MM.1S (cell line): ENCODE data around the gene TGFB2.

Experiments
- DNase-seq: peaks from one replicate; pipeline ENCODE4 v3.0.0-alpha.2; 2015
- H2AFZ ChIP-seq: fragments of 300-600 bp; sonication (generic); 2 replicates; pipeline ENCODE4 v1.6.0; 2016; ENCODE audit warnings: antibody characterized with exemption, low read length
- H3F3A ChIP-seq: fragments of 300-600 bp; sonication (generic); 2 replicates; pipeline ENCODE4 v1.6.1; 2016; ENCODE audit warnings: mild to moderate bottlenecking, antibody characterized with exemption, low read length, moderate library complexity, mixed read lengths; ENCODE audit not compliant: insufficient read depth
- H3K27ac ChIP-seq: fragments of 300-600 bp; sonication (generic); 2 replicates; pipeline ENCODE4 v1.5.1; 2016; ENCODE audit warnings: mild to moderate bottlenecking, low read length
- H3K27me3 ChIP-seq: fragments of 300-600 bp; sonication (generic); replicated peaks from 2 replicates; pipeline ENCODE4 v1.6.0; 2016; ENCODE audit warnings: low read length; ENCODE audit not compliant: insufficient read depth
- H3K36me3 ChIP-seq: fragments of 300-600 bp; sonication (generic); replicated peaks from 2 replicates; pipeline ENCODE4 v1.6.1; 2016; ENCODE audit warnings: mild to moderate bottlenecking, low read length, mixed read lengths; ENCODE audit not compliant: insufficient read depth
- H3K4me1 ChIP-seq: fragments of 300-600 bp; sonication (generic); 2 replicates; pipeline ENCODE4 v1.6.1; 2016; ENCODE audit warnings: low read length, mixed read lengths
- H3K4me2 ChIP-seq: fragments of 300-600 bp; sonication (generic); 2 replicates; pipeline ENCODE4 v1.6.0; 2016; ENCODE audit warnings: low read depth, low read length
- H3K4me3 ChIP-seq: fragments of 300-600 bp; sonication (generic); 2 replicates; pipeline ENCODE4 v1.5.1; 2016; ENCODE audit warnings: low read length, mixed read lengths
- H3K79me2 ChIP-seq: fragments of 300-600 bp; sonication (generic); 2 replicates; pipeline ENCODE4 v1.6.1; 2016; ENCODE audit warnings: mixed run types, low read length, mixed read lengths
- H3K9ac ChIP-seq: fragments of 300-600 bp; sonication (generic); 2 replicates; pipeline ENCODE4 v1.6.1; 2016; ENCODE audit warnings: low read length, mixed read lengths
- H3K9me2 ChIP-seq: fragments of 300-600 bp; sonication (generic); replicated peaks from 2 replicates; pipeline ENCODE4 v1.6.1; 2016; ENCODE audit warnings: mild to moderate bottlenecking, low read length, mixed read lengths; ENCODE audit not compliant: insufficient read depth
- H3K9me3 ChIP-seq: fragments of 300-600 bp; sonication (generic); replicated peaks from 2 replicates; pipeline ENCODE4 v1.6.1; 2016; ENCODE audit warnings: mild to moderate bottlenecking, low read length, mixed read lengths; ENCODE audit not compliant: insufficient read depth
- H4K20me1 ChIP-seq: fragments of 300-600 bp; sonication (generic); 2 replicates; pipeline ENCODE4 v1.6.1; 2016; ENCODE audit warnings: mild to moderate bottlenecking, low read length, moderate library complexity, mixed read lengths; ENCODE audit not compliant: insufficient read depth
- EZH2 ChIP-seq: fragments of 300-600 bp; sonication (generic); optimal IDR thresholded peaks from 2 replicates; pipeline ENCODE3; 2017; ENCODE audit warnings: low read depth, mild to moderate bottlenecking, antibody characterized with exemption, low read length, mixed read lengths
- EZH2phosphoT487 ChIP-seq: fragments of 300-600 bp; sonication (generic); IDR thresholded peaks from 2 replicates; pipeline ENCODE4 v1.6.1; 2018; ENCODE audit warnings: antibody characterized with exemption, low read length
- TF ChIP-seq, protein P1 (sequence below): fragments of 300-600 bp; sonication (generic); IDR thresholded peaks from 2 replicates; pipeline ENCODE4 v1.5.1; 2016; ENCODE audit warnings: antibody characterized with exemption, low read length, mixed read lengths

The TGFB2 gene

DNA sequence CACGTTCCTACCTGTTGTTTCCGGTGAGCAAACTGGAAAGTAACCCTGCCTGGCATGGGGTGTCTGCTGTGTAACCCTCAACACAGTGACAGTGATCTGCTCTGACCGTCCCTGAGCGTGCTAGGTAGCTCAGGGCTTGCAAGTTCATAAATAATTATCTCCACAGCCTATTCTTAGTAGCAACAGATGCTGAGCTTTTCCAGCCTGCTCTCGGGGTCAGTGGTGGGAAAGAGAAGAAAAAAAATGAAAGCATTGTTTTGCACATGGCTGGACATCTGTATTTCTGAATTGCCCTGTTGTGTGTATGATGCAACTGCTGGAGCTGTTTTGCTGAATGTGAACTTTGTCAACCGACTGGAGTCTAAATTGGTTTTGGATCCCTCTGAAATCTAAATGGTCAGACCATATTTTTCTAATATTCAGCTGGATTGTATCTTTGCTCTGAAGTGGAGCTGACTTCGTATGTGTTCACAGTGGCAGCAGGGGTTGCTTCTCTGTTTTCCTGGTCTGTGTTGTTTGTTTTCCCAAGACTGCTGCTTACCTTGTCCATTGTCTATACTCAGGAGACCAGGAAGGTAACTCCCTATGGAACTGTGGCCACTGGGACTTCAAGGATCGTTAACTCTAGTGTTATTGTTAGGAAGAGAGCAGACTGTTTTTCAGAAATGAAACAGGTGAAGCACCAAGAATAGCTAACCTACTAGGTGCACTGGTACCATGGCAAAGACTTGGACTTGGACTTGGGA is 27.0 kb downstream of the TGFB2 start:
- H3K4me2 ChIP-seq, result no peak overlapping the region
- H3K9me3 ChIP-seq, result no peaks in the 10 kb centered on the region
- H3K4me3 ChIP-seq, result no peak overlapping the region
- no peaks in the 10 kb centered on the region for H3K9me2 ChIP-seq
- H3K9ac ChIP-seq, result no peak overlapping the region
- no peaks in the 10 kb centered on the region for H3K27me3 ChIP-seq
- TF ChIP-seq EZH2phosphoT487 (no peak), EZH2 (no peak)
- TF ChIP-seq, protein P1, sequence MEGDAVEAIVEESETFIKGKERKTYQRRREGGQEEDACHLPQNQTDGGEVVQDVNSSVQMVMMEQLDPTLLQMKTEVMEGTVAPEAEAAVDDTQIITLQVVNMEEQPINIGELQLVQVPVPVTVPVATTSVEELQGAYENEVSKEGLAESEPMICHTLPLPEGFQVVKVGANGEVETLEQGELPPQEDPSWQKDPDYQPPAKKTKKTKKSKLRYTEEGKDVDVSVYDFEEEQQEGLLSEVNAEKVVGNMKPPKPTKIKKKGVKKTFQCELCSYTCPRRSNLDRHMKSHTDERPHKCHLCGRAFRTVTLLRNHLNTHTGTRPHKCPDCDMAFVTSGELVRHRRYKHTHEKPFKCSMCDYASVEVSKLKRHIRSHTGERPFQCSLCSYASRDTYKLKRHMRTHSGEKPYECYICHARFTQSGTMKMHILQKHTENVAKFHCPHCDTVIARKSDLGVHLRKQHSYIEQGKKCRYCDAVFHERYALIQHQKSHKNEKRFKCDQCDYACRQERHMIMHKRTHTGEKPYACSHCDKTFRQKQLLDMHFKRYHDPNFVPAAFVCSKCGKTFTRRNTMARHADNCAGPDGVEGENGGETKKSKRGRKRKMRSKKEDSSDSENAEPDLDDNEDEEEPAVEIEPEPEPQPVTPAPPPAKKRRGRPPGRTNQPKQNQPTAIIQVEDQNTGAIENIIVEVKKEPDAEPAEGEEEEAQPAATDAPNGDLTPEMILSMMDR, result no peak
- H3K4me1 ChIP-seq, result peaks cover 14% of the 10 kb centered on the region
- no peak overlapping the region for H2AFZ ChIP-seq
- H3F3A ChIP-seq, result peaks cover 8% of the 10 kb centered on the region
- no peak overlapping the region for H3K27ac ChIP-seq
- no peaks in the 10 kb centered on the region for H3K36me3 ChIP-seq
- DNase-seq, result no peak
- H3K79me2 ChIP-seq, result no peaks in the 10 kb centered on the region
- H4K20me1 ChIP-seq, result no peaks in the 10 kb centered on the region

DNA sequence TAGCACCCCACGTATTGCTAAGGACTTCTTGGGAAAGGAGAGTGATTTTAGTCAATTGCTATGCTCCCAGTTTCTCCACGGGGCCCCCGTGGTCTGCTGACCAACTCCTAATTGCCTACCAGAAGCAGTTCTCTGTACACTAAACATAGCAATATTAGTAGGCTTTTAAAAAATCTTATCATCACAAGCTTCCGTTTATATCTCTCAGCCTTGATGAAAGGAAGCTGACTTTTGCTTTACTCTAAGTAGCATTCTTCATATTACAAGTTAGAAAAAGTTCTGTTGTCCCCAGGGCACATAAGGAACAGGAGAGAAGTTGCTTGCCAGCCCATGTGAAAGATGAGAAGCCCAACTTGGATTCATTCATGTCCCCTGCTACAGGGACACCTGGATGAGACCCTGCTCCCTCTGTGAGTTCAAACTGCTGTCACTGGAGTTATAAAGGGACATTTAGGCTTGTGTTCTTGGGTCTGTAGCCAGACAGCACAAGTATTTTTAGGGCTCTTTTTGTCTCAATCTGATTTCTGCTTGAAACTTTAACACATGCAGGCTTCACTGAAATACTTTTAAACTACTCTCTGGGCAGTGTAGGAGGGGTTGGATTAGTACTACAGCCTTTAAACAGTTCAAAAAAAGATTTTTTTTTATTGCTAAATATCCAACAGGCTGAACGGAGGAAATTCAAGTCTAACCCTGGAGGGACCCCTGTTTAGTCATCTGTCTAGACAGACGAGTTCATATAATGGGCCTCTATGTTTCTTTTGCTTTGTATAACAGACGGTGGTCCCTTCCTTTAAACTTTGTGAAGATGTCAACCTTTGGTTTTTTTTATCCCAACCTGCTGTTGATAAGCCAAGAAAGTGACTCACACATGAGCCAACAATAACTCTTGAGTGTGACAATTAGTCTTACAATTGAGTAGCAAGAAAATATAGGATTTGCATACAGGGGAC is 29.5 kb downstream of the TGFB2 start:
- no peak for DNase-seq
- H3K4me2 ChIP-seq, result no peak overlapping the region
- no peak for TF ChIP-seq EZH2
- no peak for TF ChIP-seq EZH2phosphoT487
- TF ChIP-seq, protein P1, result no peak

DNA sequence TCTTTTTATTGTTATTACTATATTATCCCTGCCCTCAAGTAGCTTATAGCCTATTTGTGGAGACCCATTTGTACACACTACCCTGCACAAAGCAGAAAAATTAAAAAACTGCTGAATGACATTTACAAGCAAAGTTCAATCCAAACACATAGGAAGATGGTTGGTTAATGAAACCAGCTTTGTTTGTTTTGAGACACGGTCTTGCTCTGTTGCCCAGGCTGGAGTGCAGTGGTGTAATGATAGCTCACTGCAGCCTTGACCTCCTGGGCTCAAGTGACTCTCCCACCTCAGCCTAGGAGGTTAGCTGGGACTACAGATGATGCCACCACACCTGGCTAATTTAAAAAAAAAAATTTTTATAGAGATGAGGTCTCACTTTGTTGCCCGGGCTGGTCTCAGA is 31.6 kb downstream of the TGFB2 start:
- H3K9ac ChIP-seq, result peak overlapping the region; percentile 15; the same call in 1 of the 2 replicates
- H2AFZ ChIP-seq, result no peak overlapping the region
- H3K9me2 ChIP-seq, result no peaks in the 10 kb centered on the region
- DNase-seq, result no peak
- peaks cover 12% of the 10 kb centered on the region for H3K4me1 ChIP-seq
- H3K9me3 ChIP-seq, result no peaks in the 10 kb centered on the region
- TF ChIP-seq, protein P1, result no peak
- TF ChIP-seq EZH2, result no peak
- TF ChIP-seq EZH2phosphoT487, result no peak
- peaks cover 14% of the 10 kb centered on the region for H3F3A ChIP-seq
- H3K36me3 ChIP-seq, result no peaks in the 10 kb centered on the region
- peak overlapping the region; percentile 39 for H3K4me3 ChIP-seq
- peak overlapping the region; percentile 76 for H3K4me2 ChIP-seq
- no peaks in the 10 kb centered on the region for H3K79me2 ChIP-seq
- H3K27me3 ChIP-seq, result no peaks in the 10 kb centered on the region
- H4K20me1 ChIP-seq, result no peaks in the 10 kb centered on the region
- peak overlapping the region; percentile 51; the same call in 1 of the 2 replicates for H3K27ac ChIP-seq

More for the DNA sequence above, 29.5 kb downstream of the TGFB2 start:
- Histone ChIP-seq H3K27me3 (no peaks in the 10 kb centered on the region), H3K9me2 (no peaks in the 10 kb centered on the region), H3K36me3 (no peaks in the 10 kb centered on the region), H4K20me1 (no peaks in the 10 kb centered on the region), H3F3A (peaks cover 14% of the 10 kb centered on the region), H2AFZ (no peak overlapping the region), H3K79me2 (no peaks in the 10 kb centered on the region), H3K9me3 (no peaks in the 10 kb centered on the region), H3K9ac (no peak overlapping the region), H3K4me1 (peaks cover 18% of the 10 kb centered on the region), H3K27ac (no peak overlapping the region), H3K4me3 (no peak overlapping the region)
